Measurements from ENCODE around the gene RENBP.

DNA sequence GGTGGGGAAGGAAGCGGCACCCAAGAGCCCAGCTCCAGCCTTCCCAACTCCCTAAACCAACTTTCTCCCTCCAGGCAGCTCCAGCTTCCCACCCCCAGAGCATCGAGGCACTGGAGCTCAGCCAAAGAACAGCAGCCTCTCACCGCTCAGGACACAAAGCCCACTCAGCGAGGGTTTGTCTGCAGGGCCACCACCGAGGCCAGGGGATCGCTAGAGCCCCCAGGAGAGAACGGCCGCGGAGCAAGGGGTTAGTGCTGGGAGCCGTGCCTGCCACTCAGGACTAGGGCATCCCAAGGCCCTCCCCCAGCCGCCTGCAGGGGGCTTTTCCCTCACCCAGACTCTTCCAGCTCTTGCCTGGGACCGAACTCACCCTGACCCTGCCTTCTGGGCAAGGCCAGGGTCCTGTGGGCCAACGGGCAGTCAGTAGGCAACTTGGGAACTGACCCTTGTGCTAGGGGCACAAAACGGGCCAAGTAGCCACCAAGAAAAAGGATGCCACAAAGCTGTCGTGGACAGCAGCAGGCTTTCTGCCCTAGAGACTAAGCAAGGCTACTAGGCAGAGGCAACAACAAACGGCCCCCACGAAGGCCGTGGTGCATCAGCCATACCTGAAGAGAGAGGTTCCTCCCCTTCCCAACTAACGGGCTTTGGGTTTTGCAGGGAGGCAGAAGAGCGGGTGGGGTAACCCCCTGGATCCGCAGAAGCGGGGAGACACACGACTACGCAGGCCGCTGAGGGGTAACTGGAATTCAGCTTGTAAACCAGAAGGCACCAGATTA, 24.9 kb upstream of the RENBP start:
- TF ChIP-seq, protein P1, sequence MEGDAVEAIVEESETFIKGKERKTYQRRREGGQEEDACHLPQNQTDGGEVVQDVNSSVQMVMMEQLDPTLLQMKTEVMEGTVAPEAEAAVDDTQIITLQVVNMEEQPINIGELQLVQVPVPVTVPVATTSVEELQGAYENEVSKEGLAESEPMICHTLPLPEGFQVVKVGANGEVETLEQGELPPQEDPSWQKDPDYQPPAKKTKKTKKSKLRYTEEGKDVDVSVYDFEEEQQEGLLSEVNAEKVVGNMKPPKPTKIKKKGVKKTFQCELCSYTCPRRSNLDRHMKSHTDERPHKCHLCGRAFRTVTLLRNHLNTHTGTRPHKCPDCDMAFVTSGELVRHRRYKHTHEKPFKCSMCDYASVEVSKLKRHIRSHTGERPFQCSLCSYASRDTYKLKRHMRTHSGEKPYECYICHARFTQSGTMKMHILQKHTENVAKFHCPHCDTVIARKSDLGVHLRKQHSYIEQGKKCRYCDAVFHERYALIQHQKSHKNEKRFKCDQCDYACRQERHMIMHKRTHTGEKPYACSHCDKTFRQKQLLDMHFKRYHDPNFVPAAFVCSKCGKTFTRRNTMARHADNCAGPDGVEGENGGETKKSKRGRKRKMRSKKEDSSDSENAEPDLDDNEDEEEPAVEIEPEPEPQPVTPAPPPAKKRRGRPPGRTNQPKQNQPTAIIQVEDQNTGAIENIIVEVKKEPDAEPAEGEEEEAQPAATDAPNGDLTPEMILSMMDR (IDR thresholded peaks at IDR 0.05), result no peak
- no peak for TF ChIP-seq POLR2A (IDR thresholded peaks at IDR 0.05)
